Chondrocyte (in vitro differentiated cells): ENCODE measurements around the gene VSIG8. TPM values are rescaled to one million over a fixed set of nuclear protein-coding genes. Genes with fewer than 3 reads are reported as not detected.

Experiments
- DNase-seq: peaks from one replicate; pipeline ENCODE4 v3.0.0; 2021; ENCODE audit warnings: mixed read lengths, low spot score
- H3K27ac Mint-ChIP-seq: one replicate; pipeline ENCODE4 v1.8.0; 2021; ENCODE audit warnings: mild to moderate bottlenecking, moderate library complexity, mixed read lengths; ENCODE audit not compliant: unreplicated experiment
- H3K27me3 Mint-ChIP-seq: 2 replicates; pipeline ENCODE4 v1.8.0; 2021; ENCODE audit warnings: low read depth, mixed read lengths
- H3K36me3 Mint-ChIP-seq: 2 replicates; pipeline ENCODE4 v1.8.0; 2021; ENCODE audit warnings: low read depth, mixed read lengths
- H3K4me1 Mint-ChIP-seq: 2 replicates; pipeline ENCODE4 v1.8.0; 2021; ENCODE audit warnings: low read depth, mild to moderate bottlenecking, mixed read lengths
- H3K4me3 Mint-ChIP-seq: one replicate; pipeline ENCODE4 v1.8.0; 2021; ENCODE audit warnings: mild to moderate bottlenecking, moderate library complexity, mixed read lengths; ENCODE audit not compliant: unreplicated experiment
- H3K9me3 Mint-ChIP-seq: 2 replicates; pipeline ENCODE4 v1.8.0; 2021; ENCODE audit warnings: low read depth, mixed read lengths
- total RNA-seq: library from RNA; stranded (reverse); gene quantifications from 3 replicates; pipeline ENCODE4 v1.2.1, GENCODE V29; 2021
- TF ChIP-seq, protein P1 (sequence below): fragments of 200-600 bp; sonication (generic); IDR thresholded peaks from 2 replicates; pipeline ENCODE4 v1.5.0; 2021; ENCODE audit warnings: antibody characterized with exemption, mild to moderate bottlenecking, moderate library complexity

Gene VSIG8
- total RNA-seq, 1 donor from 2014 or later, result not detected

DNA sequence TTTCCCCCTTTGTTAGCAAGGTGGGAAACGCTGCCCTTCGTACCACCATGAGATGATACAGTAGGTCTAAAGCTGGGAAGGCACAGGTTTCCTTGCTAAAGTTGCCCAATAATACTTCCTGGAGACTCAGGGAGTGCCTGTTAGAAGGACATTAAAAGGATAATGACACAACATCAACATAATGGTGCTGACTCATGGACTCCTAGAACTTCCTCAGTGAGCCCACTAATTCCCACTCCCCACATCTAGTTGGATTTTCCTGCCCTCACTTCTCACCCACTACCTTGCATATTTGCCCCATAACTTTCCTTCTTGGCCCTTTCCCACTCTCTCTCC lies 20.0 kb upstream of the VSIG8 start:
- Mint-ChIP-seq H3K36me3 (no peaks in the 10 kb centered on the region), H3K9me3 (no peaks in the 10 kb centered on the region), H3K4me1 (no peaks in the 10 kb centered on the region), H3K27me3 (no peaks in the 10 kb centered on the region), H3K4me3 (no peak overlapping the region), H3K27ac (no peak overlapping the region)
- TF ChIP-seq, protein P1, sequence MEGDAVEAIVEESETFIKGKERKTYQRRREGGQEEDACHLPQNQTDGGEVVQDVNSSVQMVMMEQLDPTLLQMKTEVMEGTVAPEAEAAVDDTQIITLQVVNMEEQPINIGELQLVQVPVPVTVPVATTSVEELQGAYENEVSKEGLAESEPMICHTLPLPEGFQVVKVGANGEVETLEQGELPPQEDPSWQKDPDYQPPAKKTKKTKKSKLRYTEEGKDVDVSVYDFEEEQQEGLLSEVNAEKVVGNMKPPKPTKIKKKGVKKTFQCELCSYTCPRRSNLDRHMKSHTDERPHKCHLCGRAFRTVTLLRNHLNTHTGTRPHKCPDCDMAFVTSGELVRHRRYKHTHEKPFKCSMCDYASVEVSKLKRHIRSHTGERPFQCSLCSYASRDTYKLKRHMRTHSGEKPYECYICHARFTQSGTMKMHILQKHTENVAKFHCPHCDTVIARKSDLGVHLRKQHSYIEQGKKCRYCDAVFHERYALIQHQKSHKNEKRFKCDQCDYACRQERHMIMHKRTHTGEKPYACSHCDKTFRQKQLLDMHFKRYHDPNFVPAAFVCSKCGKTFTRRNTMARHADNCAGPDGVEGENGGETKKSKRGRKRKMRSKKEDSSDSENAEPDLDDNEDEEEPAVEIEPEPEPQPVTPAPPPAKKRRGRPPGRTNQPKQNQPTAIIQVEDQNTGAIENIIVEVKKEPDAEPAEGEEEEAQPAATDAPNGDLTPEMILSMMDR, result no peak
- no peak for DNase-seq

DNA sequence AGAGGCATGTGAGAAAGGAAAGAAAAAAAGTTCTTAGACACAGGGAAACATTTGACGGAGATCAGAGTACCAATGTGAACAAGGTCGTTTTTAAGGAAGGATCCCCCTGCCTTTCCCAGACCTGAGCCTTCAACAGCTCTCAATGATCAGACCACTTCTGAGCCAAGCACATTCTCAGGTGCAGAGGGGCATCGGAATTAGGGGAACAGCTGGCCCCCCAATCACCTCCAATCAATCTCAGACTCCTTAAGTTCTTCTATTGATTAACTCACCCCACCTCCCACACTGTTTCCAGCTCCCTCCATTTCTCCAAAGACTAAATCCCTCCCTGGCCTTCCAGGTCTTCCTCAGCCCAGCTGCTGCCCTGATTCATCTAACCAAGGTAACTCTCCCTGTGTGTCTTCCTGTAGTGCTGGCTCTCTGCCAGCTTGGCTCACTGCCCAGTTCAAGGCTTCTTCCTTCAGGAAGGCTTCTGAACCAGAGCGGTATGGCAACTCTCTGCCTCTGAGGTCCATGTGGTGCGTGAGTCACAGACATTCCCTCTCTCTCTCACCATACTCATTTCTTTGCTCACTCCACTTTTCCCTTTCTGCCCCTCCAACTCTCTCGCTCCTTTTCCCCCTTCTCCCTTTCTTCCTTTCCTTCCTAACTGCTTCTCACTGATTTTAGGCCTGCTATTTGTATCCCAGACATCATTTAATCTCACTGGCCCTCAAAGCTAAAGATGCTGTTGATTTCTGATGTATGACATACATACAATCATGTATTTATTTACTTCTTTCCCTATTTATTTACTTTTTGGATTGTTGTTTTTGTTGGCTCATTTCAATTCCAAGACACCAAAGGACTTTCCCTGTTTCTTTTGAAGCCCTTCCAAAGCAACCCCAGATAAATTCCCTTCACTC lies 19.4 kb upstream of the VSIG8 start:
- no peaks in the 10 kb centered on the region for H3K27me3 Mint-ChIP-seq
- TF ChIP-seq, protein P1, result no peak
- no peaks in the 10 kb centered on the region for H3K9me3 Mint-ChIP-seq
- H3K27ac Mint-ChIP-seq, result no peak overlapping the region
- H3K4me3 Mint-ChIP-seq, result no peak overlapping the region
- no peaks in the 10 kb centered on the region for H3K4me1 Mint-ChIP-seq
- DNase-seq, result no peak
- H3K36me3 Mint-ChIP-seq, result no peaks in the 10 kb centered on the region

DNA sequence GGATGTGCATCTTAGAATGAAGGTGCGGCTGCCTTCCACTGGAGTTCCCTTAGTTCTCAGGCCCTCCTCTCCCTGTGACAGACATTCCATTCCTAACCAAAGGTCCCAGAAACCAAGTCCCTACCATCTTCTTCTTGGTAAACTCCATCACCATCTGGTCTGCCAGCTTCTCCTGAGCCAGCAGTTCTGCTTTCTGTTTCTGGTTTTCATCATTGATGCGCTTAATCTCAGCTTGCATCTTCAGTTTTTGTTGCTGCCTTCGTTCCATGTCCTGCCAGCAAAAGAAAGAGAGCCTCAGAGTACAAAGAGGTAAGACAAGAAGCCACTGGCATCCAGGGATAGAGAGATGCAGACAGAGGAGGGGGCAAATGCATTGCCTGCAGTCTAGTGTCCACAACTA lies 18.0 kb upstream of the VSIG8 start:
- no peaks in the 10 kb centered on the region for H3K9me3 Mint-ChIP-seq
- no peaks in the 10 kb centered on the region for H3K36me3 Mint-ChIP-seq
- no peak for DNase-seq
- H3K4me1 Mint-ChIP-seq, result no peaks in the 10 kb centered on the region
- no peak overlapping the region for H3K4me3 Mint-ChIP-seq
- H3K27ac Mint-ChIP-seq, result no peak overlapping the region
- TF ChIP-seq, protein P1, result no peak
- H3K27me3 Mint-ChIP-seq, result no peaks in the 10 kb centered on the region

DNA sequence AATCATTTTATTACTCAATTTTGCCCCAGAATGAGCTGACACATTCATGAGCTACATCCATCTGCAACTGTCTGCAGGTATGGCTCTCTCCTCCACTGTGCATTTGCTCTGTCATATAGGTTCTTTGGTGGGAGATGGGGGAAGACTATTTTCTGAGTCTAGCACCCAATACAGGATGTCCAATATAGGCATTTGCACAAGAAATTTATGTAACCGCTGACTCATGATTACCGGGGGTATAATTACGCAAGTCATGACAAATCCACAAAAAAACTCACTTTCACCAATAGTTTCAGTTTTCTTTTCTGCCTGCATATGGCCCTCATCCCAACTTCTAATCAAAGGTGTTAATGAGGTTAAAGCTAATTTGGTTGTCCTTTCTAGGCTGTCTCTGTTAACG lies 17.5 kb upstream of the VSIG8 start:
- TF ChIP-seq, protein P1, result no peak
- H3K9me3 Mint-ChIP-seq, result no peaks in the 10 kb centered on the region
- no peak overlapping the region for H3K4me3 Mint-ChIP-seq
- no peaks in the 10 kb centered on the region for H3K4me1 Mint-ChIP-seq
- no peak overlapping the region for H3K27ac Mint-ChIP-seq
- no peaks in the 10 kb centered on the region for H3K27me3 Mint-ChIP-seq
- no peak for DNase-seq
- no peaks in the 10 kb centered on the region for H3K36me3 Mint-ChIP-seq

DNA sequence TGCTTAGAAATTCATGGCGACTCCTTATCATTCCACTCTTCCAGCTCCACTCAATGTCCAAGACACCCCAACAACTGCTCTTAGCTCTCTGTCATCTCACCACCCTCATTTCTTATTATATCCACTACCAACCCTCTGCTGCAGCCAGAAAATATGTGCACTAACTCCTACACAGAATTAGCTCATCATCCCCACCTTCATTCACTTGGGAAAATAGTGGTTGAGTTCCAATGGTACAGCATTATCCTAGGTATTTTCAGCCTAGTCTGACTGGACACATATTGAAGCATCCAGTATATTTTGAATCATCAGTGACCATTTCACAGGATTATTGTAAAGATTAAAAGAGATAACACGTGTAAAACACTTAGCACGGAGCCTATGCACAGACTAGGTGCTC lies 16.7 kb upstream of the VSIG8 start:
- no peak overlapping the region for H3K27ac Mint-ChIP-seq
- no peaks in the 10 kb centered on the region for H3K9me3 Mint-ChIP-seq
- TF ChIP-seq, protein P1, result no peak
- no peaks in the 10 kb centered on the region for H3K4me1 Mint-ChIP-seq
- DNase-seq, result no peak
- H3K4me3 Mint-ChIP-seq, result no peak overlapping the region
- H3K27me3 Mint-ChIP-seq, result no peaks in the 10 kb centered on the region
- H3K36me3 Mint-ChIP-seq, result no peaks in the 10 kb centered on the region
